GM18511 (cell line): ENCODE data around the gene PKNOX1.
"Not testable (repeated sequence)": the region's sequence is repeated elsewhere in the genome, so short reads cannot be mapped to it uniquely, and the experiment has no call there.

Experiments used
- ATAC-seq: cut with Tn5 transposase; IDR thresholded peaks from one replicate; pipeline ENCODE4 v1.9.1; 2021; ENCODE audit warnings: mild to moderate bottlenecking, moderate library complexity; ENCODE audit not compliant: unreplicated experiment

Gene PKNOX1

DNA sequence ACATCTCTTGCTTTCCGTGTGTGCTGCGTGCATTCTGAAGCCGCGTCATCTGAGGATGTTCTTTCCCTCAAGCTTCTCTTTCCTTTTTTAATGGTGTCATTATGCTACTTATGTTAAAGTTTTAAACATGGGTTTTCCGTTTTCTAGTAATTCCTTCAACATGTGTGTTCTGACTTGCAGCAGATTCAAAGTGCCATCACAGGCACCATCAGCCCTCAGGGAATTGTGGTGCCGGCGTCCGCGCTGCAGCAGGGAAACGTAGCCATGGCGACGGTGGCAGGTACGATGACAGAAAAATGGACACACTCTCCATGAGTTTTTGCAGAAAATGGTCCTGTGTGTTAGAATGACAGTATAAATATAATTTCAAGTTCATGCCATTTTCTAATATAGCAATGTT, 42.4 kb downstream of the PKNOX1 start:
- ATAC-seq = no peak

DNA sequence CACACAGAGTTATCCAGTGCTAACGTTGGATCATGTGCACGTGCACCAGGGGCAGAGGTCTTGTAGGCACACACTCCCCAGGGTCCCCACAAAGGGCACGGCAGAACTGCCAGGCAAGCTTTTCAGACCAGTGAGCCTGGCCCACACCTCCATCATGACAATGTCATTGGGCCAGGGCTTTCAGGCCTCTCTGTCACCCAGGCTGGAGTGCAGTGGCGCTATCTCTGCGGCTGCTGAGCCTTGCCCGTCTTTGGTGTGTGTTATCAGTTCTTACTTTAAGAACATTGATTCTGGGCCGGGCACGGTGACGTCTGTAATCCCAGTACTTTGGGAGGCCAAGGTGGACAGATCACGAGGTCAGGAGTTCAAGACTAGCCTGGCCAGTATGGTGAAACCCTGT, 44.2 kb downstream of the PKNOX1 start:
- ATAC-seq = no peak

- no peak for ATAC-seq
These were observed 45.8 kb downstream of the PKNOX1 start for GRCh38 chr21:43020177-43020576.

DNA sequence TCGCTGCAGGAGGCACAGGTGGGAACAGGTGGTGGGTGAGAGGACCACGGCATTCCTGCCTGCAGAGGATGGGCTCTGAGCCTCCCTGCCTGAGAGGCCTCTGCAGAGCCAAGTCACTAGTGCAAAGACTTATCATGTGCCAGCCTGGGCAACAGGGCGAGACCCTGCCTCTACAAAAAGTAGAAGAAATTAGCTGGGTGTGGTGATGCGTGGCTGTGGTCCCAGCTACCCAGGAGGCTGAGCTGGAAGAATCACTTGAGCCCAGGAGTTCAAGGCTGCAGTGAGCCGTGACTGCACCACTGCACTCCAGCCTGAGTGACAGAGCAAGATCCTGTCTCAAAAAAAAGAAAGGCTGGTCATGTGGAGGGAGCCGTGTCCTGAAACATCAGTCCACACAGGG, 46.4 kb downstream of the PKNOX1 start:
- ATAC-seq = no peak

GRCh38 chr21:43021191-43021590, 46.8 kb downstream of the PKNOX1 start:
- ATAC-seq = no peak

DNA sequence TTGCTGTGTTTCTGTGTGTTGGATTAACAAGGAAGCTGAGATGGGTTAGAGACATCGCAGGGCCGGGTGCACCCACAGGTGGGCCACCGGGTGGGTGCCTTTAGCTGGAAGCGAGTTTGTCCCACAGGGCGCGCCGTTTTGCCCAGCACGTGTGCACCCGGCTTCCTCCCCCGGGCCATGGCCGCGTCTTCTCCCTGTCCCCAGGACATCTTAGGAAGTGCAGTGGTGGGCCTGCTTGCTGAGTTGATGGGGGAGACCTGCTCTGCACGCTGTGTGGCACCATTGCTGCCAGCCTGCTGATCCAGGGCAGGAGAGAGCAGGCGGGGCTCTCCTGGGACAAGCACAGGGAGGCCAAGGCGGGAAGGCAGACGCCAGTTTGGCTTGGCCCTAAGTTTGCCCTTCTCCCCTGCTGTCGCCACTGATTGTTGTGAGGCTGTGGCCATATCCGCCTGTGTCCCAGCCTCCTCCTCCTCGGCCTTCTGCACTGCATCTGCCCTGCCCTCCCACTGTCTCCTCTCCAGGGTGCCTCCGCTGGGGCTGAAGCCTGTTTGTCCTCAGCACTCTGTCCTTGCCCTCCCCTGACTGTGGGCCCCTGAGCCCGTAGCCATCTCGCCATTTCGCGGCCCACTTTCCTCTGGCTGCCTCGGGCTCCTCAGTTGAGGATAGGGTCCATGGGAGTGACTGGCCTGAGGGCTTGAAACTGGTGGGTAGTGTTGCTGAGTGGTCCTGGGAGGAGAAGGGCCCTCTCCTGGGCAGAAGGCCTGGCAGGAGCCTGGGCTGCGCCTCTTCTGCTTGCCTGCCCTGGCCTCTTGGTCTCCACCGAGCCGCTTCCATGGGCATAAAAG, 47.6 kb downstream of the PKNOX1 start:
- ATAC-seq = no peak

DNA sequence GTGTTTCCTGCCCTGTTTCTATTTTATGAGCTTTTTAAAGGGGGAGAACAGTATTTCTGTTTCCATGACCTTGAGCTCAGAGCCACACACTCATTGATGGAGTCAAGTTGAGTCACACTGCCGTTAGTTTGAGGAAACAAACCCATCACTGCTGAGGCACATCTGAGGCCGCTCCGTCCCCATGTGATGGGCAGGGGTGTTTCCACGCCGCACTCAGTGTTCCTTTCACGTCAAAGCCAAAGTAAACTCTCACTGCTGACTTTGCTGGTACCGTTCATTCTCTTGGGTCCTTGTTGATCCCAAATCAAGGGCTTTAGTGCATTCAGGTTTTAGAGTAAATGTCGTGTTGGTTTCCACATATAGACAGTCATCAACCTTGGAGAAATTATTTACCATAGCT, 48.8 kb downstream of the PKNOX1 start:
- no peak for ATAC-seq

- ATAC-seq = no peak
These were observed 50.2 kb downstream of the PKNOX1 start for GRCh38 chr21:43024439-43025136.

- no peak for ATAC-seq
These were observed 51.3 kb downstream of the PKNOX1 start for GRCh38 chr21:43025636-43026180.

GRCh38 chr21:43027846-43028731, 53.7 kb downstream of the PKNOX1 start:
- ATAC-seq = no peak

- ATAC-seq = no peak
These were observed 55.4 kb downstream of the PKNOX1 start for GRCh38 chr21:43029785-43030184.

GRCh38 chr21:43031121-43031619, 56.8 kb downstream of the PKNOX1 start:
- no peak for ATAC-seq

DNA sequence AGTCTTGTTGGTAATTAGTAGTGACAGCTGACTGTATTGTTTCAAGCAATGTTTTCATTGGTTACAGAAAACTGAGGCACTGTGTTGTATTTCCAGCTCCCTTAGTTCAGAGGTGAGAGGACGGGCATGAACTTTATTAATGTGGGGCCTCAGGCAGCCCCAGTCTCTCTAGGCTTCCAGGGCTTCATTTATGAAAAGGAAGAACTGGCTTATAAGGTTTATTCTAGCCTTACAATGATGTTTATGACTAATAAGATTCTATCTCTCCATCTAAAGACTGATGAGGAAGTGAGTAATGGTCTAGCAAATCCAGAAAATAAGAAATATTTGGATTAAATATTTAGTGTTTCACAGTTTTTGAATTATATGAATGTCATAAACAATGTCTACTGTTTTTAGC, 59.7 kb downstream of the PKNOX1 start:
- no peak for ATAC-seq

DNA sequence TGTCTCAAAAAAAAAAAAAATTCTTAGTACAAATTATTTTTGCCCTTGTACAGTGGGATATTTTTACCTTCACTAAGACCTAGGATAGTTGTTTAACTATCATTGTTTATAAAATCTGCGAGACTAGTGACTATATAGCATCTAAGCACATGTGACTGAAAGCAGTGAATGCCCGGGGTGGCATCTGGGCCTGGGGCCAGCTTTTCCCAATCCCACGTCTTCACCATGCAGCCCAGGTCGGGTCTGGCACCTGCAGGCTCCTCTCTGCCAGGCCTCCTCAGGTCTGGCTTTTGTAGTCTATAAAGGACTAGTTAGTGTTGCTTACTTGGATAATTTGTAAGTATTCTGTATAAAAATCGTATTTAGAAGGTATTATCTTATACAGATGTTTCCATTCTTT, 60.5 kb downstream of the PKNOX1 start:
- no peak for ATAC-seq

DNA sequence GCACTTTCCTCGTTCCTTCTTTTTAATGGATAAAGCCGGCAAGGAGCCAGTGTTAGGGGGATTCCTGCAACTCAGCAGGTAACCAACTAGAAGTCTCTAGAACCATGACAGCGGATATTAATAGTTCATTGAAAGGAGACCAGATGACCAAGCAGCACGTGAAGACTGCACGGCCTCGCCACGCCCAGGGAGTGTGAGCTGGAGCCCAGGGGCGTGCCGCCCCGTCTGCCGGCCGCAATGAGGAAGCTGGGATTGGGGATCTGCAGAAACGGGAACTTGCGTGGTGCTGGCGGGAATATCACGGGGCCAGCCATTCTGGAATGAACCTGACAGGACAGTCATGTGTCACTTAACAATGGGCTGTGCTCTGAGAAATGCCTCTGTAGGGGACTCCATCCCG, 62.5 kb downstream of the PKNOX1 start:
- ATAC-seq = not testable (repeated sequence)

- ATAC-seq = not testable (repeated sequence)
These were observed 63.7 kb downstream of the PKNOX1 start for GRCh38 chr21:43037918-43038658.

DNA sequence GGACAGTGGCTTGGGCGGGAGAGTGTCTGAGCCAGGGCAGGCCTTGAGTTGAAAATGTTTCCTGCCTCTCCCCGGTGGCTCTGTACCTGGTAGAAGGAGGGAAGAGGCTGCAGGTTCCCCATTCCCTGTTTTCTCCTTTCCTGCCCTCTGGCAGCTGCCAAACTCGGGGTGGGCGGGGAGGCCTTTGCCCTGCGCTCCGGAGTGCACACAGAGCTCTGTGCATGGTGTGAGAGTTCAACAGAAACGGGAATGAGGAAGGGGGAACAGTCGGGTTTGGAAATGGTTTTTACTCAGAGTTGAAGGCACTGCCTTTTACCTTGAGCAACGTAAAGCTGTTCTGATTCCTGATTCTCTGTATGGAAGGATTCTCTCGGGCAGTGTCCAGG, 64.3 kb downstream of the PKNOX1 start:
- ATAC-seq = not testable (repeated sequence)

DNA sequence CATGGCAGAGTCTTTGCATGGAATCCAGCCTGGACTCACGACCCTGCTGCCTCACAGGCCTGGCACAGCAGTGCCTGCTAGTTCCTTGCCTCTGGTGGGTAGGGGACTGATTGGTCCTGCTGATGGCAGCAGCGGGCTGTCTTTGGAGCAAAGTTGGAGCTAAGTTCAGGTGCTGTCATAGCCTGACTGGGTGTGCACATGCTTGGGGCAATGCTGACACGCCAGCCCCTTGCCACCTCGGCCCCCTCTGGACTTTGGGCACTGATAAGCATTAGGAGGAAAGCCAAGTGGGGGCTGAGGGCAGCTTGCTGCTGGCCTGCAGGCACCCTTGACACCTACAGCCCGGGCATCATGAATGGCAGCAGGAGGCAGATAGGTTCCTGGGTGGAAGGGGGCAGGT, 67.8 kb downstream of the PKNOX1 start:
- not testable (repeated sequence) for ATAC-seq

DNA sequence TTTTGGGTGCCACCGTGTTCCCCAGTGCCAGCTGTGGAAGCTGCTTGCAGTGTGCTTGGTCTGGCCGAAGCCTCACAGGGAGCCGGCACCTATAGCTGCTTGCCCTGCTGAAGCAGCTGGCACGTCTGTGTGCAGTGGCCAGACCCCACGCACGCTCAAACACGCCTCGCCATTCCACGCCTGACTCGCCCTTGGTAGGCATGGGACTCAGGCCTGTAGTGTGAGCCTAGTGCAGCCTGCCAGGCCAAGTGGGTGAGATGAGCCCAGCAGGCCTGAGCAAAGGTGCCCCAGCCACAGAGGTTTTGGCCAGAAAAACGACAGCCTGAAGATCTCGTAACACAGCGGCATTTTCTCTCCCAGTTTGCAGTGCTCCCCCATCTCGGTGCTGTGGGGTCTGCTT, 68.9 kb downstream of the PKNOX1 start:
- ATAC-seq = not testable (repeated sequence)

DNA sequence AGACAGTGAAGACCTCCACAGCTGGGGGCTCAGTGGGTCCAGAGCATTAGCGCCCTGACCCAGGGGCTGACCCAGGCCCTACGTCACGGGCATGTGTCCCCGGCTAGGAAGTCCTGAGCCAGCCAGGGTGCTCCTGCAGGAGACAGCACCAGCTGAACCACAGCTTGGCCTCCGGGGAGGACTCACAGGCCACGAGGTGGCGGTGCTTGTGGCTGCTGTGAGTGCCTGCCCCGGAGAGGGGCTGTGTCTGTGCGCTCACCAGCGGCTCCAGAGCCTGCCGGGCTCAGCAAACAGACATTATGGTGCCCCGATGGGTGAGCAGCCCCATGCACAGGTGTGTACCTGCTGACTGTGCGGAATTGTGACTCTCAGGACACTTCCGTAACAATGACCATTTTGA, 70.2 kb downstream of the PKNOX1 start:
- not testable (repeated sequence) for ATAC-seq
